ENCODE measurements around the gene CORO7.

Gene CORO7

GRCh38 chr16:4416200-4417032, at the start of gene CORO7:
TSS of gene CORO7 (minus strand) at chr16:4416596. CDS start at chr16:4416518, 78 bp downstream.
- DNase-seq (ENCODE audit: low spot score) = peak; percentile 96

- DNase-seq (ENCODE audit: low spot score) = no peak
Measured at GRCh38 chr16:4463522-4464163, 47.2 kb upstream of the CORO7 start.

- DNase-seq (ENCODE audit: low spot score) = no peak
Measured at GRCh38 chr16:4461250-4462085, 45.1 kb upstream of the CORO7 start.

GRCh38 chr16:4460936-4461249, 44.5 kb upstream of the CORO7 start:
- DNase-seq (ENCODE audit: low spot score) = no peak

GRCh38 chr16:4455951-4456350, 39.6 kb upstream of the CORO7 start:
- no peak for DNase-seq (ENCODE audit: low spot score)

- DNase-seq (ENCODE audit: low spot score) = no peak
Measured at GRCh38 chr16:4455081-4455480, 38.7 kb upstream of the CORO7 start.

GRCh38 chr16:4454623-4455022, 38.2 kb upstream of the CORO7 start:
- no peak for DNase-seq (ENCODE audit: low spot score)

GRCh38 chr16:4452674-4453073, 36.3 kb upstream of the CORO7 start:
- DNase-seq (ENCODE audit: low spot score) = no peak

- DNase-seq (ENCODE audit: low spot score) = no peak
Measured at GRCh38 chr16:4450931-4451519, 34.6 kb upstream of the CORO7 start.

GRCh38 chr16:4450430-4450829, 34.0 kb upstream of the CORO7 start:
- no peak for DNase-seq (ENCODE audit: low spot score)

GRCh38 chr16:4443986-4444385, 27.6 kb upstream of the CORO7 start:
- no peak for DNase-seq (ENCODE audit: low spot score)

- DNase-seq (ENCODE audit: low spot score) = no peak
Measured at GRCh38 chr16:4443271-4443670, 26.9 kb upstream of the CORO7 start.

- no peak for DNase-seq (ENCODE audit: low spot score)
Measured at GRCh38 chr16:4442371-4442770, 26.0 kb upstream of the CORO7 start.

GRCh38 chr16:4437366-4437765, 21.0 kb upstream of the CORO7 start:
- no peak for DNase-seq (ENCODE audit: low spot score)

GRCh38 chr16:4435337-4436067, 19.1 kb upstream of the CORO7 start:
- no peak for DNase-seq (ENCODE audit: low spot score)

- DNase-seq (ENCODE audit: low spot score) = no peak
Measured at GRCh38 chr16:4433914-4434787, 17.8 kb upstream of the CORO7 start.

GRCh38 chr16:4433228-4433627, 16.8 kb upstream of the CORO7 start:
- no peak for DNase-seq (ENCODE audit: low spot score)

GRCh38 chr16:4431023-4431422, 14.6 kb upstream of the CORO7 start:
- DNase-seq (ENCODE audit: low spot score) = no peak

- no peak for DNase-seq (ENCODE audit: low spot score)
Measured at GRCh38 chr16:4428500-4428899, 12.1 kb upstream of the CORO7 start.

- no peak for DNase-seq (ENCODE audit: low spot score)
Measured at GRCh38 chr16:4426722-4427372, 10.5 kb upstream of the CORO7 start.
